Heart left ventricle (tissue), 16 donors: ENCODE results near the gene RWDD3. TPM values are rescaled to one million over a fixed set of nuclear protein-coding genes. Genes with fewer than 3 reads are reported as not detected.

Experiments
- ATAC-seq, 4 donors: fragments of 200-7000 bp; cut with Tn5 transposase; one replicate each; pipeline ENCODE4 v1.9.1; 2020 to 2022; ENCODE audit warnings: moderate library complexity in 4 of 4, mild to moderate bottlenecking in 3 of 4, moderate number of reproducible peaks in 1 of 4
- DNase-seq, 5 donors: peaks; one replicate each; pipeline ENCODE4 v3.0.0-alpha.2; 2020
- H3K27ac ChIP-seq, 12 donors: fragments of 200-600 bp; sonication (generic) in 4 of 12; one replicate each; pipeline versions ENCODE4 v1.5.0 to v1.8.0; 2016 to 2022; ENCODE audit warnings: mild to moderate bottlenecking in 2 of 12
- H3K27me3 ChIP-seq, 9 donors: fragments of 200-600 bp; sonication (generic) in 2 of 9; one replicate each; pipeline versions ENCODE4 v1.5.1 to v1.8.0; 2016 to 2022; ENCODE audit warnings: mild to moderate bottlenecking in 3 of 9
- H3K36me3 ChIP-seq, 9 donors: fragments of 200-600 bp; sonication (generic) in 2 of 9; one replicate each; pipeline versions ENCODE4 v1.5.0 to v1.8.0; 2018 to 2022; ENCODE audit warnings: mild to moderate bottlenecking in 2 of 9
- H3K4me1 ChIP-seq, 12 donors: fragments of 200-600 bp; sonication (generic) in 4 of 12; one replicate each; pipeline versions ENCODE4 v1.5.0 to v1.8.0; 2016 to 2022; ENCODE audit warnings: mild to moderate bottlenecking in 3 of 12
- H3K4me3 ChIP-seq, 12 donors: fragments of 200-600 bp; sonication (generic) in 4 of 12; one replicate each; pipeline versions ENCODE4 v1.5.0 to v1.8.0; 2017 to 2022; ENCODE audit warnings: mild to moderate bottlenecking in 9 of 12, moderate library complexity in 4 of 12
- H3K9me3 ChIP-seq, 12 donors: fragments of 200-600 bp; sonication (generic) in 4 of 12; one replicate each; pipeline versions ENCODE4 v1.5.0 to v1.8.0; 2016 to 2022; ENCODE audit warnings: mild to moderate bottlenecking in 1 of 12
- POLR2A ChIP-seq, 2 donors: fragments of 450-650 bp; IDR thresholded peaks; one replicate each; pipeline ENCODE4 v1.6.1; 2017; ENCODE audit warnings: antibody characterized with exemption in 2 of 2, mild to moderate bottlenecking in 2 of 2, moderate library complexity in 2 of 2
- WGBS, 4 donors: extraction: QIAGEN DNeasy Blood & Tissue Kit in 2 of 4; methylation state at CpG; one replicate each; pipeline versions ENCODE4 v1.1.5 to v1.1.7; 2013 to 2018; 5-methylcytosine and 5-hydroxymethylcytosine counted together
- intact Hi-C, 10 donors: fragments of 100-400 bp; cut with DNase I; formaldehyde crosslinking; loops; one replicate each; pipeline versions ENCODE4 v1.11.1 to v1.14.2; 2022
- polyA plus RNA-seq, 2 donors: library from polyadenylated mRNA; stranded (reverse); fragments of 200-250 nt; gene quantifications; one replicate each; pipeline ENCODE4 v1.2.3, GENCODE V29; 2013
- total RNA-seq, 9 donors: library from RNA; depleted of rRNA in 2 of 9; stranded (reverse); fragments of >200 nt in 2 of 9; fragmentation: NEBNext Ultra II Directional in 3 of 9; extraction: Animal tissue kit (Norgen Biotek cat#: 25700) in 3 of 9; gene quantifications; one replicate each; pipeline versions ENCODE4 v1.1.0 to v1.2.4, GENCODE V29; 2016 to 2023
- TF ChIP-seq, protein P1 (sequence below), 12 donors: fragments of 200-600 bp; sonication (generic) in 4 of 12; IDR thresholded peaks; one replicate each; pipeline versions ENCODE4 v1.5.0 to v1.8.0; 2018 to 2022; ENCODE audit warnings: antibody characterized with exemption in 12 of 12, mild to moderate bottlenecking in 5 of 12
- donor health status: ischemic (EF 13 %, LVEDD 7.1; RV severe dilation, severe dysfunction).
- donor health status: healthy with polysubstance abuse.
- donor health status: DM: no; HTN: yes; CAD: no.
- donor health status: DM: no; HTN: no; CAD: no.
- donor health status: ischemic (EF 25% LVEDD 6.9; RV normal size, moderate dysfunction).
- donor health status: ischemic (EF 25% LVEDD 5.7; RV mildly dilated, moderate dysfunction).
- donor health status: healthy.
- donor health status: DM: yes; HTN: yes; CAD: no.
- donor health status: ischemic (EF 35%, LVEDD 5.7; RV mildly dilated, moderate dysfunction).
- donor health status: nonischemic (EF 11% LVEDD 7.7; RV severe dilation, severe dysfunction).
- donor health status: DM: yes; HTN: yes; CAD: no.
- donor health status: PGD.
- donor health status: ischemic (EF 29% LVEDD 5.4; RV normal size, mild dysfunction).
- donor health status: nonischemic (EF 23%, LVEDD 6.1; RV moderate dilation, normal function).

RWDD3 gene
- total and polyA plus RNA-seq, 11 donors = 8.9 to 41.1 (median 14.8) TPM

DNA sequence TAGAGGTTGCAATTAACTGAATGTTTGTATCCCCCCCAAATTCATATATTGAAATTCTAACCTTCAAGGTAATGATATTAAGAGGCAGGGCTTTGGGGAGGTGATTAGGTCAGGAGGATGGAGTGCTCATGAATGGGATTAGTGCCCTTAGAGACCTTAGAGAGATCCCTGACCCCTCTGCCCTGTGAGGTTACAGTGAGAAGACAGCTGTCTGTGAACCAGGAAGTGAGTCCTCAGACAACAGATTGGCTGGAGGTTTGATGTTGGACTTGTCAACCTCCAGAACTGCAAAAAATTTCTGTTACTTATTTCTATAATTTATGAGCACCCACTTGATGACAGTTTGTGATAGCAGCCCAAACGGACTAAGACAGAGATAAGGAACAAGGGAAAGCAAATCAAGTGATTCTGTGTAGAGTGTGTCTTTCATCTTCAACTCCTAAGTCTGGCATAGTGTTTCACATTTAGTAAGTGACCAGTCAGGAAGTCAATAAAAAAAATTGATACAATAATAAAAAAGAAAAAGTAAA is 30.0 kb upstream of the RWDD3 start:
- Histone ChIP-seq H3K4me3 (no peak overlapping the region), H3K27ac (no peak overlapping the region), H3K36me3 (no peaks in the 10 kb centered on the region), H3K4me1 (peaks cover 0 to 7% (median 0%) of the 10 kb centered on the region in 12 donors), H3K27me3 (no peaks in the 10 kb centered on the region), H3K9me3 (no peaks in the 10 kb centered on the region)
- DNase-seq (no peak), ATAC-seq (no peak)
- 10 to 38% (median 13%) methylated on average over 1 of the region's 1 CpG for WGBS, 4 donors
- intact Hi-C loops = no loop called here
- TF ChIP-seq POLR2A (IDR thresholded peaks at IDR 0.05) = no peak
- TF ChIP-seq, protein P1, sequence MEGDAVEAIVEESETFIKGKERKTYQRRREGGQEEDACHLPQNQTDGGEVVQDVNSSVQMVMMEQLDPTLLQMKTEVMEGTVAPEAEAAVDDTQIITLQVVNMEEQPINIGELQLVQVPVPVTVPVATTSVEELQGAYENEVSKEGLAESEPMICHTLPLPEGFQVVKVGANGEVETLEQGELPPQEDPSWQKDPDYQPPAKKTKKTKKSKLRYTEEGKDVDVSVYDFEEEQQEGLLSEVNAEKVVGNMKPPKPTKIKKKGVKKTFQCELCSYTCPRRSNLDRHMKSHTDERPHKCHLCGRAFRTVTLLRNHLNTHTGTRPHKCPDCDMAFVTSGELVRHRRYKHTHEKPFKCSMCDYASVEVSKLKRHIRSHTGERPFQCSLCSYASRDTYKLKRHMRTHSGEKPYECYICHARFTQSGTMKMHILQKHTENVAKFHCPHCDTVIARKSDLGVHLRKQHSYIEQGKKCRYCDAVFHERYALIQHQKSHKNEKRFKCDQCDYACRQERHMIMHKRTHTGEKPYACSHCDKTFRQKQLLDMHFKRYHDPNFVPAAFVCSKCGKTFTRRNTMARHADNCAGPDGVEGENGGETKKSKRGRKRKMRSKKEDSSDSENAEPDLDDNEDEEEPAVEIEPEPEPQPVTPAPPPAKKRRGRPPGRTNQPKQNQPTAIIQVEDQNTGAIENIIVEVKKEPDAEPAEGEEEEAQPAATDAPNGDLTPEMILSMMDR (IDR thresholded peaks at IDR 0.05) = no peak

DNA sequence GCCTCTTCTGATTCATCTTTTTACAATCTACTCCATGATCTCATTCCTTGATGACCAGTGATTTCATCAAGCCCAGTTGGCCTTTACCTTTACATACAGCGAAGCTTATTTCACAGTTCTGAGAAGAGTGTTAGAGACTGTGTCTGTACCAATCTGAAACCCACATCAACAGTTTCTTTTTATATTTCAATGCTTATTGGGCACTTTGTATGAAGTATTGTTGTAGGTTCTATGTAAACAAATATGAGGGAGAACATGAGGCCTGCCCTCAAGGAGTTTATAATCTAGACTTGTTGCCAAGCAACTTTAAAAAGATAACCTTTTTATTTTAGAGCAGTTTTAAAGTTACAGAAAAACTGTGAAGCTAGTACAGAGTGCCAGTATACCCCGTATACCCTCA is 27.5 kb upstream of the RWDD3 start:
- Histone ChIP-seq H3K27ac (peak overlapping the region in 1 of 12 donors; percentile 49), H3K36me3 (no peaks in the 10 kb centered on the region), H3K4me1 (peaks cover 0 to 11% (median 0%) of the 10 kb centered on the region in 12 donors), H3K4me3 (no peak overlapping the region), H3K27me3 (no peaks in the 10 kb centered on the region), H3K9me3 (peaks cover 0 to 1% (median 0%) of the 10 kb centered on the region in 12 donors)
- no peak for ATAC-seq
- TF ChIP-seq, protein P1 (IDR thresholded peaks at IDR 0.05) = no peak
- no peak for TF ChIP-seq POLR2A (IDR thresholded peaks at IDR 0.05)
- WGBS, 4 donors = 90 to 93% (median 92%) methylated on average over 2 of the region's 2 CpGs
- intact Hi-C loops = no loop called here
- no peak for DNase-seq

DNA sequence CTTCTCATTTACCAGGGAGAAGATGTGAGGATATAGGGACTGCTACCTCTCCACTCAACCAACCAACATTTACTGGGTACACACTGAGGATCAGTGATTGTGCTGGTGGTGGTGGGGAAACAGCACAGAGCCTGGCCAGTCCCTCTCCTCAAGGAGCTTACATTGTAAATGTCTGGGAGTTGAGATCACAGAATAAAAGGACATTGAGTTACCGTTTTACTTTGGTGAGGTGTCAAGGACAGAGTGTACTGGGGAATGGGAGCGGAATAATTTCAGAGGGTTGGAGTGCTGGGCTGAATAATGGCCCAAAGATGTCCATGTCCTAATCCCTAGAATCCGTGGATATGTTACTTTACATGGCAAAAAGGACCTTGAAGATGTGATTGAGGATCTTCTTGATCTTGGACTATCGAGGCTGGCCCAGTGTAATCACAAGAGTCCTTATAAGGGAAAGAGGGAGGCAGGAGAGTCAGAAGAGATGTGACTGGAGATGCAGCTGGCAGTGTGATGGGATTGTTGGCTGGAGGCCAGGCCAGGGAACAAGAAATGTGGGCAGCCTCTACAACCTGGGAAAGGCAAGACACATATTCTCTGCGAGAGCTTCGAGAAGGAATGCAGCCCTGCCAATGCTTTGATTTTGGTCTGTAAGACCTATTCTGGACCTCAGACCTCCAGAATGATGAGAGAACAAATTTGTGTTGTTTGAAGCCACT is 26.6 kb upstream of the RWDD3 start:
- Histone ChIP-seq H3K27ac (peak overlapping the region in 2 of 12 donors; percentile 15 to 49), H3K4me3 (no peak overlapping the region), H3K9me3 (peaks cover 0 to 7% (median 0%) of the 10 kb centered on the region in 12 donors), H3K36me3 (no peaks in the 10 kb centered on the region), H3K27me3 (no peaks in the 10 kb centered on the region), H3K4me1 (peaks cover 0 to 11% (median 0%) of the 10 kb centered on the region in 12 donors)
- TF ChIP-seq POLR2A (IDR thresholded peaks at IDR 0.05) = no peak
- TF ChIP-seq, protein P1 (IDR thresholded peaks at IDR 0.05) = no peak
- ATAC-seq = peak; percentile 49 to 70 (median 58)
- intact Hi-C loops = no loop called here
- peak in 3 of 5 donors; percentile 14 to 40 (median 39) for DNase-seq
- WGBS, 4 donors = 61 to 72% (median 65%) methylated on average over 6 of the region's 6 CpGs

DNA sequence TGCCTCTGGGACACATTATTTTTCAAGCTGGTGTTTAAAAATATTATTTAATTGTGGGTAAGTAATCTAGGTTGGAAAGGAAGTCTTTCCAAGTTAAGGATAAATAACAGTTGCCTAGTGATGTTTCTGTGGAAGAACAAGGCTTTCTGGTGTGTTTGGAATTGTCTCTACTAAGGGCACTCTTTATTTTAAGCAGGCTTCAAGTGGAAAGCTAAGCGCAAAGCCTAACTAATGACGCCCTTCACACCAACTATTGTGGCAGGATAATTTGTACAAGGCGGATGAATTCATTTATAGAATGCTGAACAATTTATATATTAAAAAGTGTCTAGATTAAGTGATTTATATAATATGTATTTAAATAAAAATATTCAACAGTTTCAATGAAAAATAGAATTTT is 25.1 kb upstream of the RWDD3 start:
- H3K4me1 ChIP-seq = peaks cover 0 to 11% (median 0%) of the 10 kb centered on the region in 12 donors
- TF ChIP-seq POLR2A (IDR thresholded peaks at IDR 0.05) = no peak
- TF ChIP-seq, protein P1 (IDR thresholded peaks at IDR 0.05) = no peak
- ATAC-seq (no peak), DNase-seq (no peak)
- H3K9me3 ChIP-seq = peaks cover 0 to 7% (median 0%) of the 10 kb centered on the region in 12 donors
- H3K27me3 ChIP-seq = no peaks in the 10 kb centered on the region
- 50 to 86% (median 71%) methylated on average over 3 of the region's 3 CpGs for WGBS, 4 donors
- no peaks in the 10 kb centered on the region for H3K36me3 ChIP-seq
- H3K4me3 ChIP-seq = no peak overlapping the region
- H3K27ac ChIP-seq = no peak overlapping the region
- intact Hi-C loops = no loop called here
